NK-92 treated with Interleukin-12 subunit alpha and Interleukin-12 subunit beta, amount 100 ng/mL, for 24 hours (cell line): ENCODE results near the gene YY1.
"Not testable (repeated sequence)": the region's sequence is repeated elsewhere in the genome, so short reads cannot be mapped to it uniquely, and the experiment has no call there.

Experiments
- DNase-seq: peaks from one replicate; lab custom pipeline; 2025; lab: John Stamatoyannopoulos, UW

The YY1 gene

DNA sequence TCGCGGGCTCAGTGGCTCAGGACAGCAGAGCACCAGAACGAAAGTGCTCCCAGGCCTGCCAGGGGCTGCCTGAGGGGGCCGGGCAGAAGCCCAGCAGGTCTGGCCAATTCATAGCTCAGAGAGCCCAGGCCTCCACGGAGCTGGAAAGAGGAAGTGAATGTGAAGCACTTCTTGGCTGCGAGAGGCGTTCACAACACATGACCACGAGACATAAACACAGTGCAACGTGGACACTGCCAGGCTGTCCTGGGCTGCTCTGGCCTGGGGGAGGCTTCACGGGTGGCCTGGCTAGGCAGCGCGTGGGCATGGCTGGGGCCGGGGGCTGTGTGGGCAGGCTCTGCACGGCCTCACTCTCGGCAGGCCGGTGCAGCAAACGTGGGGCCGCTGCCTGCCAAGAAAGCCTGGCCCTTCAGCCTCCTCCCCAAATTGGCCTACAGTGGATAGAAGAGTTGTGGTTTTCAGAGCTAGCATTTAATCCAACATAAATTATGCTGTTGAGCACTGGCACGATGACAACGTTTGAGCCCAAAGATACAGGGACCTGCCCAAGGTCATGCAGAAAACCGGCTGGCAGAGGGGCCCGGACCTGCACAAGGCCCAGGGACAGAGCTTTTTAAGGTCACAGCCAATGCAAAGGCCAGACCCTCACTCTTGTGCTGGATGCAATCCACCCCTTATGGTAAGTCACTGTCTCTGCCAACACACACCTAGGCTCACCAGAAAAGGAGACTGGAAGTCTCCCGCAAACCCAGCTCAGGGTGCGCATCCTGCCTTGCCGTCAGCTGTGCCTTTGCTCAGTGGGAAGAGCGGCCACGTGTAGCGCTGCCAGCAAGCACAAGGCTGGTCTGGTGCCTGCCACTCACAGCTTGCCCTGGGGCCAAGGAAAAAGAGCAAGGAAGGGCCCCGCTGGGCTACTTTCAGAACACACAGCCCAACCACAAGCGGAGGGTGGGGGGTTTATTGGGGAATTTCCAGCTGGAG is 58.7 kb downstream of the YY1 start:
- DNase-seq, result no peak

DNA sequence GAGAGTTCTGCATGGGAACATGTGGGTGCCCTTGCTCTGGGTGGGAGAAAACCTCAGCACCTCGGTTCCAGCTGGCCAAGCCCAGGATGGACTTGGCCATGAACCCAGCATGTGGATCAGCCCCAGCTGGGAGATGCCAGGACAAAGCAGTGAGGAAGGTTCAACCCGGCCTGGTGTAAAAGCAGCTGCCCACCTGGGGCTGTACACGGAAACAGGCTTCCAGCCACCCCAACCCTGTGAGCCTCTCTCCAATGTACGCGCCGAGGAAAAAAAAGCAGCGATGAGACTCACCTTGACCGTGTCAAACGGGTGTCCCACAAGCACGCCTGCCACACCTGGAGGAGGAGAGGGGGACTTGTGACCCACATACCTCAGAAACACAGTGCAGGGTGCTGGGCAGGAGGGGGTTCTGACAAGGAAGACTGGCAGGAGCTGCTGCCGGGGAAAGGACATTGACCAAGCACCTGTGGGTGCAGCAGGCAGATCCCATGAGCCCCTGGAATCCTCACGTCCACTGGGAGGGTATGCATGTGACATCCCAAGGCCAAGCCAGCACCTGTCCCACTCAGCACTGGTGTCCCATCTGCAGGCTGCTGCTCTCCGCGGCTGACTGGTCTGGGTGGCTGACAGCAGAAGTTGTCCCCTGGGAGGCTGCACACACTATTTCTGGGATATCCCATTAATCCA is 59.8 kb downstream of the YY1 start:
- DNase-seq, result no peak

DNA sequence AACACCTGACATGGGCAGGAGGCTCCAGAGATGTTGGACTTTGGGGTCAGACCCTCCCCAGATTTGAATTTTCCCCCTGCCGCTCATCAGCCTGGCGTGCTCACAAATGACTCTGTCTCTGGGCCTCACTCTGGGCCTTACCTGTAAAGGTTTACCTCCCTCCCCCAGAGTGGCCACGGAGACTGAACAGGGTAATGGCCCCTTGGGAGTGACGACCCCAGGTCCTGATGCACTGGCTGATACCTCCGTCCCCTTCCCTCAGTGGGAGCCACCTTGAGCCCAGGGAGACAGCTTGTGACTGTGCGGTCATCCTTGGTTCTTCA is 60.3 kb downstream of the YY1 start:
- DNase-seq, result no peak

DNA sequence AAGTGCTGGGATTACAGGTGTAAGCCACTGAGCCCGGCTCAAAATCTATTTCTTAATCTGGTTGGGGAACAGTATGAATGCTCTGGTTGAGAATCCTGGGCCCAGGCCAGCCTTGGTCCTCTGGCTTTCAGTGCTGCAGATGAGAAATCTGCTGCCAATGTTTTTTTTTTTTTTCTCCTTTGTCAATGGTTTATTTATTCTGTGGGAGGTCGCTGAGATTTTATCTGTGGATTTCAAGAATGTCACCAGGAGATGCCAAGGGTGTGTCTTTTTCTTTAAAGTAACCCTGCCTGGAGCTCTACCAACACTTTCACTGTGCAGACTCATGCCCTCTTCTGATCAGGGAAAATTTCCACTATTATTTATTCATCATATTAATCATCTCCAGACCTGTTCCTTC is 63.7 kb downstream of the YY1 start:
- no peak for DNase-seq

DNA sequence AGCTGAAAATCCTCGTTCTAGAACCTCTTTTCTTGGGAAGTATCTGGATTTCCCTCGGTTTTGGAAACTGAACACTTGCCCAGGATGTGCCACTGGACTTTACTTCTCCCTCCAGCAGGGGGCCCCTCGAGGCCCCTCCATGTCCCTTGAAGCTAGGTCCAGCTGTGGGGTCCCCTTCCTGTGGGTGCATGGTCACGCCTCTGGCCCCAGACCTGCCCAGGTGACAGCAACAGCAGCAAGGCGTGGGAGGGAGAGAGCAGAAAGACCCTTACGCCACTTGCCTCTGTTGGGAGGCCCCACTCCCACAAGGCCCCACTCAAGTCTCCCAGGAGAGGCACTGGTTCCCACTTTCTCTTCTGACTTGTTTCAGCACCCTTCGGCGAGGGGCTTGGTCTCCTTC is 64.2 kb downstream of the YY1 start:
- DNase-seq, result no peak

DNA sequence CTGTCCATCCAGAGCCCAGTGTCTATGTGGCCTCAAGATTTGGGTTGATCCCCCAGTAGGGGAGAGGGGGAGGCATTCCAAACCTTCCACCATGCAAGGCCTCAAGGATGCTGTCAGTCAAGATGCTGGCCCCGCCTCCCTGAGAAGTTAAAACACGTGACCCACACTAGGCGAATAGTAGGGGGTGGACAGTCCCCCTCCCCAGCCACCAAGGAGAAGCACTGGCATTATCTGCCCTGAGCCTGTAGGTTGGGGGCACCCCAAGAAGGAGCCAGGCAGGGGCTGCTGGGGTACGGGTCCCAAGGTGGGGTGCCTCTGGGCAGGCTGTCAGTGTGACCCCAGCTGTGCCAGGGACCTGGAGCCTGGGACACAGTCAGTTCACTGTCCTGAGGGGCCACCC is 65.0 kb downstream of the YY1 start:
- DNase-seq, result no peak

DNA sequence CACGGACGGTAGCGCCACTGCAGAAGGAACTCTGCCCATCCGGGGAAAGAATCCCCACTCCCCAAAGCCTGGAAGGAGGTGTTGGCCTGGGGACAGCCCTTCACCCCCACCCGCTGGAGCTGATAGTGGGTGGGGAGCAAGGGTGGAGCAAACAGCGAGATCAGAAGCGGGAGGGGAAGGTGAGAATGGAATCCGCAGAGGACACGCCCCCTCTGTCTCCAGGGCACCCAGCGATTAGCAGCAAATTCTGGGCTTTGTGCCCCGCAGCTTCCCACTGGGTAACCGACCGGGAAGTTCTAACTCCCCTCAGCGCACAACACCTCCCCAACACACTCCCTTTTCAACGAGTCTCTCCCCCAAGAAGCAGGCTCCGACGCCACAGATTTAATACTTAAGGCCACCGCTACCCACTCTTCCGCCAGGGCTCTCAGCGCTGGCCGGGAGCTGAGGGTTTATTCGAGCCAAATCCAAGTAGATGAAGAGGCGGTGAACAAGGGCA is 65.9 kb downstream of the YY1 start:
- DNase-seq, result no peak

DNA sequence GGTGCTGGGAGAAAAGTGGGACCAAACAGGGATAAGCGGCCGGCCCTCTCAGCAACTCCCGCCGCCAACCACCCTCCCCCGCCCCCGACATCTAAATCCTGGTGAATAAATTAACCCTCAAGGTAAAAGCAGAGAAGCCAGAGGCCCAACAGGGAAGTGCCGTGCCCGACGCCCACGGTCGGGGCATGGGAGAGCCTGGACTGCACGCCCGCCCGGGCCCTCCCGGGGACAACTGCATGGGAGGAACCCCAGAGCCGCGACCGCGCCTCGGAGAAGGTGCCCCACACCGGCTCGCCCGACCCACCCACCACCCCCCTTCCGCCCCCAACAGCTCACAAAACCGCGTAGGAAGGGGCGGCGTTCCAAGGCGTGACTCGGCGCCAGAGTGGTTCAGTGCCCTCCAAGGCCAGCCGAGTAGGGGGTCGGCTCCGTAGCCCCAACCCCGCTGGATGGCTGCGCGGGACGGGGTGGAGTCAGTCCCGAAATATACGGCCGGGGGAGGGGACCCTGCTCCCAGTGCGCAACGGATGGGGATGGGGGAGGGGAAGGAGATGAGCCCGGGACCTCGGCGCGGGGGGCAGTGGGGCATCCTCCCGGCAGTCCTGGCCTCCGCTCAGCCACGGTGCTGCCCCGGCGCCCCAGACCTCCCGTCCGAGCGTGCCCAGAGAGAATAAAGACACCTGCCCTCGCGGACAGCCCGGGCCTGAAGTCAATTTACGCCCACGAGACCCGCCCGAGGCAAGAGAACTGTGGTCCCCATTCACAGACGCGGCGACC is 66.6 kb downstream of the YY1 start:
- peak; percentile 28 for DNase-seq

DNA sequence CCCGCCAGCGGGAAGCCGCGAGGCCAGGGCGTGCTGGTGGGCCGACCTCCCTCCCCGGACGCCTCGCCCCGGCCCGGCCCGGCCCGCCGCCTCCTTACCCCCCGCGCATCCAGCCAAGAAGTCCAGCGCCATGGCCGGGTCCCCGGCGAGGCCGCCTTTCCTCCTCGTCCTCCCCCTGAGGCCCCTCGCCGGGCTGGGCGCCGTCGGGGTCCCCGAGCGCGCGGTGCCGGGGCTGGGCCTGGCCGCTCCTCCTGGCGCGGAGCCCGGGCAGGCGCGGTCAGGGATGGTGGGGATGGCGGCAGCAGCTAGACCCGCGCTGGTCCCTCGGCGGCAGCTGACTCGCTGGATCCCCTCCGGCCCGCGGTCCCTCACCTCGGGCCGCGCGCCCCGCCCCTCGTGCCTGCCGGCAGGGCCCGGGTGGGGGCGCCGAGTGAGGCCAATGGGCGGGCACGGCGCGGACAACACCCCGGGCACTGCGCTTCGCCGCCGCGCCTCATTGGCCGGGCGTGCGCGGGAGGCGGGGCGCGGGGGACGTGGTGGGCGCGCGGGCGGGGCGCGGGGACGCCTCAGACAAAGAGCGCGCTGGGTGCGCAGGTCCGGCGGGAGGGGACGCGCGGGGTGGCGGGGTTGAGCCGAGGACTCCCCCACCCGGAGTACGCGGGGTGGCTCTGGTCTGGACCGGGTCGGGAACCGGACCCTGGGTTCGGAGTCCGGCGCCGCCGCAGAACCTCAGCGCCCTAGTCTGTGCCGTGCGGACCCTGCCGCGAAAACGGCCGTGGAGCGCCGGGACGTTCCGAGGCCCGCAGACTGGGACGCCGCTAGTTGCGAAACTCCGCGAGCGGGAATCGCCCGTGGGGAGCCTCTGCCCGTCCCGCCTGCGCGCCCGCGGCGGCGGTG is 67.4 kb downstream of the YY1 start, which contains the start of gene SLC25A29:
Gene SLC25A29, minus strand, starts transcription at position 344 of the 897 bp plus-strand sequence. Its CDS starts 212 bp downstream, at position 132.
- DNase-seq, result peak; percentile 41

DNA sequence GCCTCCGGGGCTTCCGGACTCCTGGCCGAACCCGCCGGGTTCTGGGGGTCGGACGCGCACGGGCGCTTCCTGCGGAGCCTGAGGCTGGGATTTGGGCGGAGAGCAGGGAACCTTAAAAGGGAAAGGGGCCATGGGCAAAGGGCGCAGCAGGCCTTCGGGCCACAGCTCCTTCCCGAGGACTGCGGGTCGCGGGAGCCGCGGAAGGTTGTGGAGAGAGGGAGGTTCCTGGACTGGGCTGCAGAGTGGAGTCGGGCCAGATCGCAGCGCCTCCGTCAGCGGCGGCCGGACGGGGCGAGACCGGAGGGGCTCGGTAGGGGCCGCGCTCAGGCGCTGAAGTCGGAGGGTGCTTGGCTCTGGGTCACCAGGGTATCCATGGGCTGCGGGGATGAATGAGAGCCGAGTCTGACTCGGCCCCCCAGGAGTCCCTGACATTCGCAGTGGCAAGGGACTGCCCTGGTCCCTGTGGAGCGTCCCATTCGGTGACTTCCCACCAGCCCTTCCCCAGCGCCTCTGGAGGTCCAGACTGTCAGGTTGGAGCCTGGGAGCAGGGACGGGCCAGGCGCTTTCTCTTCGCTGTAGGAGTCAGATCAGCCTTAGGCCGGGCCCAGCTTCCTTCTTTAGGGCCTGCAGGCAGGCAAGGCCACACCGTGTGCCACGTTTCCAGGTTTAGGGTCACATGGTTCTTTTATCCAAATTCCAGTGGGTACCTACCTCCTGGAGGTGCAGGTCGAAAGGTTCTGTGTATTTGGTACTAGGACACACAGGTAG is 68.2 kb downstream of the YY1 start:
- no peak for DNase-seq

DNA sequence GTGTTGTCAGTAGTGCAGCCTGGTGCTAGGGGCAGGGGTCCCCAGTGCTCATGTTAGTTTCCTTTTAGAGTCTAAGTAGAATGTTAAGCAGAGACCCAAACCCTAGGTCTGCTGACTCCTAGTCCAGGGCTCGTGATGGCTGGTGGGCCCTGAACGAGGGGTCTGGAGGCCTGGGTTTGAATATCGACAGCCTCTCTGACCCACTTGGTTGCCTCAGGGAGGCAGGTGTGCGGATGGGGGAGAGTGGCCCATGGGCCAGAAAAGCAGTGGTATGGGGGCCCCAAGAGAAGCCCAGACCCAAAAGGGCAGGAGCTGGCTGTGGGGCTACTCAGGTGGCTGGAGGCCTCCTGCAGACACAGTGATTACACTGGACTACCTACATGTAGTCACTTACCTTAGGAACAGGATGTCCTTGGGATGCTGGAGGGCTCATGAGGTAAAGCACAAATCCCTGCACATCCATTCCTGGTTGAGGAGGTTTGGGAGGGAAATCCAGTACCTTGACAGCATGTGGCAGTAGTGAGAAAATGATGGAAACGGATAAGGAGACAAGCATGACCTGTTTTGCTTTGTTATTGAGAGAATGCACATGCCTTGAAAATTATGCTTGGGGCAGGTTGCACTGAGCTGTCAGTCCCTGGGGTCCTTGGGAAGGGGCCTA is 69.0 kb downstream of the YY1 start:
- DNase-seq, result no peak

DNA sequence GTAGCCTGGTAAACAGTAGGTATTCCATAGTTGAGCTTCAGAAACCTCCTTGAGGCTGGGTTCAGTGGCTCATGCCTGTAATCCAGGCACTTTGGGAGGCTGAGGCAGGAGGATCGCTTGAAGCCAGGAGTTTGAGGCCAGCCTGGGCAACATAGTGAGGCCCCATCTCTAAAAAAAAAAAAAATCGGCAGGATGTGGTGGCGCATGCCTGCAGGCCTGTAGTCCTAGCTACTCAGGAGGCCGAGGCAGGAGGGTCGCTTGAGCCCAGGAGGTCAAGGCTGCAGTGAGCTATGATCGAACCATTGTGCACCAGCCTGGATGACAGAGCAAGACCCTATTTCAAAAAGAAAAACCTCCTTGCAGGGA is 69.5 kb downstream of the YY1 start:
- not testable (repeated sequence) for DNase-seq

DNA sequence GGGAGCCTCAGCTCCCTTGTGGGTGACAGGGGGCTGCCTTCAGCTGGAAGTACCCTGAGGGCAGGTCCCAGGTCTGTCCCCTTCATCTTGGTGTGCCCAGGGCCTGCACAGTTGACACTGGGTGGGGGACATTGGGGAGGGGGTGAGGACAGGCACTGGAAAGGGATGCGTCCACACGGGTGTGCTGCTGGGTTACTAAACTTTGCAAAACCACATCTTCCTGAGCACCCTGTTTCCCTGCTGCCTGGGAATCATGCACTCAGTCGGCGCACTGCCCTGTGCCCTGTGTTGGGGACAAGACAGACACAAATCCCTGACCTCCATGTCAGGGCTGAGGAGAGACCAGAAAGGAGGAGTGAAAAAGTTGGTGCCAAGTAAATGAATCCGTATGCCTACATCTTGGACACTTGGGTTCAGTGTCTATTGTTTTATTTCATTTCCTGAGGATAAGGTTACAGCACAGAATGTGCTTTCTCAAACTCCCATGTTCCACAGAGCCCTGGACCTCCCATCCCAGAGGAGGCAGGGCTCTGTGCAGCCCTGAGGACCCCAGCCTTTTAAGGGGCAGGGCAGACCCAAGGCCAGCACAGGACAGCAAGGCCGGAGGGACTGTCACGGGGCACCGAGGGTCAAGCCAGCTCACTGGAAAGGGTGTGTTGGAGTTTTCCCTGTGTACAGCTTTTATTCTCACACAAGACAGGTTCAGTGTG is 70.2 kb downstream of the YY1 start:
- DNase-seq, result no peak

DNA sequence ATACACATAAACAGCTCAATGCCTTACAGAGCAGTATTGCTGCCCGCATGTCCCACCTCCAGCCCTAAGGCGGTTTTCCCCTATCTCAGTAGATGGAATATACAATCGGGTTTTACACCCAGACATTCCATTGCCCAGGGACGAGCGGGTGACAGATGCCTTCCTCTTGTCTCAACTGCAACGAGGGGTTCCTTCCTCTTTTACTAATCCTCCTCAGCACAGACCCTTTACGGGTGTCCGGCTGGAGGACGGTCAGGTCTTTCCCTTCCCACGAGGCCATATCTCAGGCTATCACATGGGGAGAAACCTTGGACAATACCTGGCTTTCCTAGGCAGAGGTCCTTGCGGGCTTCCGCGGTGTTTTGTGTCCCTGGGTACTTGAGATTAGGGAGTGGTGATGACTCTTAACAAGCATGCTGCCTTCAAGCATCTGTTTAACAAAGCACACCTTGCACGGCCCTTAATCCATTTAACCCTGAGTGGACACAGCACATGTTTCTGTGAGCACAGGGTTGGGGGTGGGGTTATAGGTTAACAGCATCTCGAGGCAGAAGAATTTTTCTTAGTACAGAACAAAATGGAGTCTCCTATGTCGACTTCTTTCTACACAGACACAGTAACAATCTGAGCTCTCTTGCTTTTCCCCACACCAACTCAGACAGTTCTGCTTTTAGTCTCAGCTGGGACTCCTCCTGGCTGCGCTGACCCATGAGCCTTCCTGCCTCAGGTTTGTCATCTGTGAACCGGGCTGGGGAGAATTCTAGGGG is 73.3 kb downstream of the YY1 start:
- DNase-seq, result not testable (repeated sequence)

DNA sequence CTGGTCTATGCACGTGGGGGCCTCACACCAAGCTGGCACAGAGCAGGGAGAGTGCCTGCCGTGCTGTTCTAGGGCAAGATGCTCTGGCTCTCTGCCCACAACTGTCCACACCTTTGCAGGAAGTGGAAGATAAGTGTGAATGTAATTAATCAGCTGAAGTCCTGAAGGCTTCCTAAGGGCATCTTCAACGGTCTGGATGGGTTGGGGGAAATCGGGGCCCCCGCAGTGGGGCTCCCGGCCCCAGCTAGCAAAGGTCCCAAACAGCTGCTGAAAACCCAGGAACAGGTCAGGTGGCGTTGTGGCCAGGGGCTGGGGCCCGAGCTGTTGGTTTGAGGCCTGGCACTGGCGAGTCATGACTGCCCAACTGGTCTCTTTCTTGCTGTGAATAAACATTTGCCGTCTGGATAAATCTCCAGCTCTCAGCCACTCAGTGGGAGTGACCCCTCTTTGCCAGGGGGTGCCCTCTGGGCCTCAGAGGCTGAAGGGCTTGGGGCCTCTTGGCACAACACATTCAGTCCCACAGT is 74.0 kb downstream of the YY1 start:
- DNase-seq, result no peak

DNA sequence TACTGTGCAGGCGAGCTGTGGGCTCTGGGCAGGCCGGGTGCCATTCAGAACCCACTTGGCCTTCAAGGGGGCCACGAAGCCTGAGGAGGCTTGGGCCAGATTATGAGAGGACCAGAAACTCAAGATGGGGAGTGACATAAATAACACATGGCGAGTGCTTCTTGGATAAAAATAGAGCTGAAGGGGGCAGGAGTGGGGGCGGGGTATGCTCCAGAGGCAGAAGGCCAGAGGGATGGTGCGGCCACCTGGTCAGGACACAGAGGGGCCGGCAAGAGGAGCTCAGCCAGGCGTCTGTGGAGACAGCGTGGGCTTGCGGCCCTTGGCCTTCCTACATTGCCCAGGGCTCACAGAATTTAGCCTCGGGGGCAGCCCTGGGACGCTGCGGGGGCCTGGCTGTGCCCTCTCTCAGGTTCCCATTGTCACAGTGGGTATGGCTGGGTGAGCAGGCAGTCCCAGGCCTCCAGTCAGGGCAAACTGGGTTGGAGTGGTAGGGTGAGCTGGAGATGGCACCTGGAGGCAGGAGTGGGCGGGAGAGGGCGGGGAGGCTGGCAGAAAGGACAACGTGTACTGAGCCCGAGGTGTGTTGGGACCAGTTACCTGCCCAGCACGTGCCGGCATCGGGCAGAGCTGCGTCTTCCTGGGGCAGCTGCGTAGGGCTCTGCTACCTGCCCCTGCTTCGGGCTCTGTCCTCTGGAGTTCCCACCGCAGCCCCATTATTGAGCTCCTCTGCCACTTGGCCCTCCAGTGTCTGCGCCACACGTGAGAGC is 74.7 kb downstream of the YY1 start:
- no peak for DNase-seq

DNA sequence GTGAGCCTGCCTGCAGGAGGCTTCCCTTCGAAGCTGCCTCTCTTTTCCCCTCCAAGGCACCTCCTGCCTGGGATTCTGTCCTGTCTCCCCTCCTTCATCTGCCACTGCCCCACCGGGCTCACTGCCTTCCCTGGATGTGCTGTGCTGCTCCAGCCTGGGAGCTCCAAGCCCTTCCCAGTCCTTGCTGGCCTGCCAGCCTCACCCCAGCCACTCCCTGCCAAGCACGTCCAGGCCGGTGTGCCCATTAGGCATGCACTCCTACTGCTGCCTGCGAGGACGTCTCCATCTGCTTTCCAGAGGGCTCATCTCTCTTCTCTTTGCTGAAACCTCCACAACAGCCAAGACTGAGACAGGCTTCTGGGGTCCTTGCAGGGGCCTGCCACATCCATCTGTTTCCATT is 75.8 kb downstream of the YY1 start:
- DNase-seq, result no peak

DNA sequence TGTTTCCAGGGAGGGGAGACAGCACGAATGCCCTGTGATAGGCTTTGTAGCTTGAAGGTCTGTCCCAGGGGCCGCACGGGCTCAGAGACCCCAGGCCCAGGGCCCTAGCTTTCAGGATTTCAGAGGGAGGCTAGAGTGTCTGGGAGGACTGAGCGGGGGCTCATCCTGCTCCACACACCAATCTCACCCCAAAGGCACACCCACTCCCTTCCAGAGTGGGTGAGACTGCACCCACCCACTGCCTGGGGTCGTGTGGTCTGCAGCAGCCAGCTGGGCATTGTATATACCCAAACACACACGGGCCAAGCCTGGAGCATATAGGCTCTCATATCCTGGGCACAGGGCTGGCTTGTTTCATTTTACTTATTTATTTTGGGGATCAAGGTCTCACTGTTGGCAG is 78.4 kb downstream of the YY1 start:
- no peak for DNase-seq
